ENCODE data around the gene POTEF.
"Not testable (repeated sequence)": the region's sequence is repeated elsewhere in the genome, so short reads cannot be mapped to it uniquely, and the experiment has no call there.

- not testable (repeated sequence) for TF ChIP-seq CTCF (IDR thresholded peaks at IDR 0.05; ENCODE audit: low read depth, low read length, missing input control); ATF3 (IDR thresholded peaks at IDR 0.05); REST (IDR thresholded peaks at IDR 0.05); YY1 (IDR thresholded peaks at IDR 0.05); RXRA (IDR thresholded peaks at IDR 0.05); MAX (IDR thresholded peaks at IDR 0.05); JUND (IDR thresholded peaks at IDR 0.05); RAD21 (IDR thresholded peaks at IDR 0.05); TAF1 (conservative IDR thresholded peaks at IDR 0.05); GABPA (IDR thresholded peaks at IDR 0.05 in 1 of 2, conservative IDR thresholded peaks at IDR 0.05 in 1 of 2); NR2F2 (IDR thresholded peaks at IDR 0.05); SP1 (IDR thresholded peaks at IDR 0.05); HNF4A (conservative IDR thresholded peaks at IDR 0.05); HNF4G (IDR thresholded peaks at IDR 0.05)
Observed at GRCh38 chr2:130148515-130148914, 19.5 kb upstream of the POTEF start.

Measured in liver (tissue), 3 donors.